DOHH2 (cell line): ENCODE results near the gene HAL.

ENCODE experiments used
- EZH2phosphoT487 ChIP-seq: fragments of 200-600 bp; sonication (generic); IDR thresholded peaks from 2 replicates; pipeline ENCODE4 v1.6.1; 2017; ENCODE audit warnings: borderline replicate concordance, mild to moderate bottlenecking, antibody characterized with exemption, low read length, moderate library complexity, mixed read lengths
- TF ChIP-seq, protein P1 (sequence below): fragments of 200-600 bp; sonication (generic); IDR thresholded peaks from one replicate; pipeline ENCODE4 v1.5.1; 2014; ENCODE audit warnings: antibody characterized with exemption, mild to moderate bottlenecking, low read depth, low read length; ENCODE audit not compliant: poor library complexity, severe bottlenecking

GRCh38 chr12:95953000-95953399, 43.1 kb downstream of the HAL start:
- TF ChIP-seq, protein P1, sequence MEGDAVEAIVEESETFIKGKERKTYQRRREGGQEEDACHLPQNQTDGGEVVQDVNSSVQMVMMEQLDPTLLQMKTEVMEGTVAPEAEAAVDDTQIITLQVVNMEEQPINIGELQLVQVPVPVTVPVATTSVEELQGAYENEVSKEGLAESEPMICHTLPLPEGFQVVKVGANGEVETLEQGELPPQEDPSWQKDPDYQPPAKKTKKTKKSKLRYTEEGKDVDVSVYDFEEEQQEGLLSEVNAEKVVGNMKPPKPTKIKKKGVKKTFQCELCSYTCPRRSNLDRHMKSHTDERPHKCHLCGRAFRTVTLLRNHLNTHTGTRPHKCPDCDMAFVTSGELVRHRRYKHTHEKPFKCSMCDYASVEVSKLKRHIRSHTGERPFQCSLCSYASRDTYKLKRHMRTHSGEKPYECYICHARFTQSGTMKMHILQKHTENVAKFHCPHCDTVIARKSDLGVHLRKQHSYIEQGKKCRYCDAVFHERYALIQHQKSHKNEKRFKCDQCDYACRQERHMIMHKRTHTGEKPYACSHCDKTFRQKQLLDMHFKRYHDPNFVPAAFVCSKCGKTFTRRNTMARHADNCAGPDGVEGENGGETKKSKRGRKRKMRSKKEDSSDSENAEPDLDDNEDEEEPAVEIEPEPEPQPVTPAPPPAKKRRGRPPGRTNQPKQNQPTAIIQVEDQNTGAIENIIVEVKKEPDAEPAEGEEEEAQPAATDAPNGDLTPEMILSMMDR: no peak
- TF ChIP-seq EZH2phosphoT487: no peak
